HCT116 (cell line): ENCODE data around the gene HUS1. TPM values are rescaled to one million over a fixed set of nuclear protein-coding genes. Genes with fewer than 3 reads are reported as not detected.

Experiments
- ATAC-seq: fragments of 200-7000 bp; cut with Tn5 transposase; 2 replicates; pipeline ENCODE4 v1.9.1; 2020; ENCODE audit warnings: mild to moderate bottlenecking, moderate library complexity
- BruUV-seq: library from RNA; stranded (reverse); fragments of 400-500 nt; replicated peaks from 2 replicates; lab custom pipeline; 2021; lab: Mats Ljungman, UMichigan
- CTCF ChIA-PET: fragments of 300-600 bp; sonication (Branson Sonifier 250); formaldehyde crosslinking; loops from one replicate; lab custom pipeline; 2021; ENCODE audit warnings: antibody characterized with exemption; lab: Charles Lee
- POLR2A ChIA-PET: fragments of 300-600, 350-600 bp; sonication (Branson Sonifier 250); formaldehyde crosslinking; loops from one replicate; lab custom pipeline; 2021; ENCODE audit warnings: antibody characterized with exemption; lab: Charles Lee
- RAD21 ChIA-PET, 2 experiments: fragments of 300-600 bp; sonication (Branson Sonifier 250); formaldehyde crosslinking; loops; one replicate each; lab custom pipeline; 2023; ENCODE audit warnings: low total read pairs in 2 of 2; ENCODE audit not compliant: uncharacterized antibody in 2 of 2, unreplicated experiment in 2 of 2, low non-redundant PET in 1 of 2; lab: Charles Lee
- DNase-seq: peaks from one replicate; pipeline ENCODE4 v3.0.0-alpha.2; 2010; ENCODE audit warnings: low read depth, low spot score
- H2AFZ ChIP-seq: fragments of 200-600 bp; shearing (Covaris generic), sonication (generic); 2 replicates; pipeline ENCODE4 v1.6.1; 2017; ENCODE audit warnings: low read depth, mixed run types, mixed read lengths, antibody characterized with exemption, low read length; ENCODE audit not compliant: poor library complexity, severe bottlenecking
- H3K27ac ChIP-seq: 2 replicates; pipeline ENCODE4 v1.5.1; 2012; ENCODE audit warnings: low read depth, low read length
- H3K27me3 ChIP-seq: fragments of 200-600 bp; sonication (generic); 2 replicates; pipeline ENCODE4 v1.6.1; 2016; ENCODE audit warnings: mixed run types, low read length, mixed read lengths; ENCODE audit not compliant: insufficient read depth
- H3K36me3 ChIP-seq, 2 experiments: fragments of 200-500 bp in 1 of 2; fragments of 200-600 bp in 1 of 2; sonication (Bioruptor generic) in 1 of 2; sonication (generic) in 1 of 2; 2 replicates each; pipeline versions ENCODE4 v1.5.1 to v1.6.1; 2014 to 2016; ENCODE audit warnings: low read length in 2 of 2, inconsistent platforms in 1 of 2, mixed read lengths in 1 of 2, mixed run types in 1 of 2; ENCODE audit not compliant: insufficient read depth in 2 of 2, control insufficient read depth in 1 of 2
- H3K4me1 ChIP-seq, 2 experiments: fragments of 200-600 bp in 1 of 2; sonication (generic) in 1 of 2; 2 replicates each; pipeline versions ENCODE4 v1.5.1 to v1.6.1; 2012 to 2017; ENCODE audit warnings: low read length in 2 of 2, inconsistent platforms in 1 of 2, mild to moderate bottlenecking in 1 of 2, mixed read lengths in 1 of 2, mixed run types in 1 of 2, moderate library complexity in 1 of 2; ENCODE audit not compliant: insufficient read depth in 2 of 2, control insufficient read depth in 1 of 2
- H3K4me2 ChIP-seq: fragments of 200-600 bp; sonication (generic); 2 replicates; pipeline ENCODE4 v1.6.1; 2017; ENCODE audit warnings: mixed run types, low read length, mixed read lengths
- H3K4me3 ChIP-seq, 2 experiments: fragments of 200-600 bp in 1 of 2; sonication (generic) in 1 of 2; replicated peaks in 1 of 2; 2 replicates each; pipeline ENCODE4 v1.5.1; 2011 to 2016; ENCODE audit warnings: low read length in 2 of 2, control low read depth in 1 of 2, low read depth in 1 of 2, mild to moderate bottlenecking in 1 of 2, mixed read lengths in 1 of 2, mixed run types in 1 of 2
- H3K79me2 ChIP-seq: fragments of 200-600 bp; sonication (generic); 2 replicates; pipeline ENCODE4 v1.6.1; 2017; ENCODE audit warnings: mild to moderate bottlenecking, mixed run types, low read length, moderate library complexity, mixed read lengths; ENCODE audit not compliant: insufficient read depth
- H3K9ac ChIP-seq: fragments of 200-600 bp; sonication (generic); 2 replicates; pipeline ENCODE4 v1.6.1; 2016; ENCODE audit warnings: low read length, mixed read lengths
- H3K9me2 ChIP-seq: fragments of 200-600 bp; sonication (generic), shearing (Covaris generic); 2 replicates; pipeline ENCODE4 v1.6.1; 2017; ENCODE audit warnings: mixed run types, mild to moderate bottlenecking, moderate library complexity; ENCODE audit not compliant: insufficient read depth
- H3K9me3 ChIP-seq, 2 experiments: fragments of 200-500 bp in 1 of 2; fragments of 200-600 bp in 1 of 2; sonication (Bioruptor generic) in 1 of 2; sonication (generic) in 1 of 2; 2 replicates each; pipeline ENCODE4 v1.6.1; 2014 to 2017; ENCODE audit warnings: low read length in 2 of 2, mixed read lengths in 2 of 2, inconsistent platforms in 1 of 2, low read depth in 1 of 2, mild to moderate bottlenecking in 1 of 2, mixed run types in 1 of 2, moderate library complexity in 1 of 2; ENCODE audit not compliant: control insufficient read depth in 1 of 2, insufficient read depth in 1 of 2
- H4K20me1 ChIP-seq: fragments of 200-600 bp; sonication (generic), shearing (Covaris generic); 2 replicates; pipeline ENCODE4 v1.6.1; 2017; ENCODE audit warnings: mixed run types, mild to moderate bottlenecking, moderate library complexity; ENCODE audit not compliant: insufficient read depth
- POLR2A ChIP-seq: IDR thresholded peaks from 2 replicates; pipeline ENCODE4 v1.7.0; 2011; ENCODE audit warnings: borderline replicate concordance; ENCODE audit not compliant: insufficient read depth, insufficient read length; ENCODE audit errors: extremely low read depth
- POLR2AphosphoS5 ChIP-seq: IDR thresholded peaks from 2 replicates; pipeline ENCODE4 v1.6.1; 2011; ENCODE audit warnings: mild to moderate bottlenecking, low read depth, low read length, moderate library complexity
- TCF7L2 ChIP-seq: IDR thresholded peaks from 2 replicates; pipeline ENCODE4 v1.7.0; 2011; ENCODE audit warnings: borderline replicate concordance, inconsistent platforms; ENCODE audit not compliant: insufficient read depth, insufficient read length; ENCODE audit errors: extremely low read depth
- YY1 ChIP-seq: IDR thresholded peaks from 2 replicates; pipeline ENCODE4 v1.6.1; 2011; ENCODE audit warnings: low read length, low read depth, moderate library complexity, mild to moderate bottlenecking; ENCODE audit not compliant: insufficient replicate concordance; ENCODE audit errors: extremely low read depth
- ZNF274 ChIP-seq: fragments of 200-500 bp; sonication (Bioruptor generic); IDR thresholded peaks from 2 replicates; pipeline ENCODE4 v1.6.1; 2014; ENCODE audit warnings: mild to moderate bottlenecking, low read depth, low read length, inconsistent platforms
- intact Hi-C: fragments of 100-400 bp; cut with micrococcal nuclease; formaldehyde crosslinking; loops from 2 replicates; pipeline ENCODE4 v1.10.0; 2022
- total RNA-seq: library from RNA; stranded (reverse); gene quantifications from one replicate; pipeline ENCODE4 v1.2.1, GENCODE V29; 2021; ENCODE audit not compliant: unreplicated experiment
- TF ChIP-seq, protein P1 (sequence below), 3 experiments: fragments of 200-600 bp in 1 of 3; sonication (generic) in 1 of 3; IDR thresholded peaks in 2 of 3; conservative IDR thresholded peaks in 1 of 3; 2 replicates each; pipeline ENCODE4 v1.5.1; 2012 to 2017; ENCODE audit warnings: low read depth in 2 of 3, low read length in 2 of 3, antibody characterized with exemption in 1 of 3, borderline replicate concordance in 1 of 3, control low read depth in 1 of 3, mild to moderate bottlenecking in 1 of 3, mixed read lengths in 1 of 3, mixed run types in 1 of 3, moderate library complexity in 1 of 3; ENCODE audit not compliant: insufficient read depth in 1 of 3
- TF ChIP-seq, protein P2 (sequence below): IDR thresholded peaks from 2 replicates; pipeline ENCODE4 v1.6.1; 2012

The HUS1 gene
- total RNA-seq, 1 experiment from 2014 or later = 30.0 TPM

DNA sequence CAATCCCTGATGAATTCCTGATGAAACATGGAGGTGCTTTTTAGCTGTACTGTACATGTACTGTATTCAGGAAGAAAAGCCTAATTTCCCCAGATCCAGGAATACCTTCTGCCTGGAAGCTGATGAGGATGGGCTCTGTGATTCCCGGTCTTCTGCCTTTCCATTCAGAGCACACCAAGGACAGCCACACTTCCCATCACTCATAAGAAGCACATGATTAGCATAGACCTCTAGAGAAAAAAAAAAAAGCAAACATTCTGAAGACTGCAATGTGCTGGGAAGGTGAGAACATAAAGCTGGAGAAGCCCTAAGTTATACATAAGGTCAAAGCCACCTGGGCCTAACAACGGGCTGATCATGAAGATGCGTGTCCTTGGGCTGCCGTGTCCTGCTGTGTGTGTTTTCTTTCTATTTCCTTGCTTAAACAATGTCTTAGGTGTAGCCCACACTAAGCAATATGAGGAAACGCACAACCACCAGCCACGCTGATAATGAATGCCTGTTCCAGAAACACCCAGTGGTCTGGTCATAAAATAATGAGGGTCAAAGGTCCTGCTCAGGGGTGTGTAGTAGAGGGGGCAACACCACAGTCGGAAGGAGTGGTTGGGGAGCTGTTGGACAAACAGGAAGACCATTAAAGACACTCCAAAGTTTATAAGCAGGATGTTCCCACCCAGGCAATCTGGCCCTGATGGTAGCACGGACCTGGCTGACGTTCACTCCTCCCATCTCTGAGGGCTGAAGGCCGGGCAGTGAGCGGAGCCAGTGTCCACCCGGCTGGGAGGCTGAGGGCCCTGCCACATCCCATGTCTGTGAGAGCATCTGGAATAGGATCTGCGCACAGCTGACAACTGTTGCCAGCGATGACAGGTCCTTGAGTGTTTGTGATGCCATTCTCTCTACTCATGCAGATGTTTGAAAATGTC is 39.1 kb downstream of the HUS1 start:
- POLR2A ChIA-PET = no interaction called here
- no TSS peak for BruUV-seq

More for the DNA sequence above, 39.1 kb downstream of the HUS1 start:
- Histone ChIP-seq H3K4me3 (no peak overlapping the region), H3K27ac (no peak overlapping the region), H2AFZ (no peak overlapping the region), H3K9ac (no peak overlapping the region), H3K9me2 (no peaks in the 10 kb centered on the region), H3K27me3 (no peaks in the 10 kb centered on the region), H3K4me2 (no peak overlapping the region), H3K4me1 (peaks cover 0 to 9% of the 10 kb centered on the region in 2 experiments; a peak in 2 of 4 replicates), H3K9me3 (no peaks in the 10 kb centered on the region), H4K20me1 (no peaks in the 10 kb centered on the region), H3K36me3 (no peaks in the 10 kb centered on the region), H3K79me2 (no peaks in the 10 kb centered on the region)
- RAD21 ChIA-PET = no interaction called here
- CTCF ChIA-PET = interaction anchor here (2.6 kb wide), 1 partner anchor 674 kb away, joined by 15 read pairs; no protein-coding TSS in a partner anchor
- TF ChIP-seq, protein P1, sequence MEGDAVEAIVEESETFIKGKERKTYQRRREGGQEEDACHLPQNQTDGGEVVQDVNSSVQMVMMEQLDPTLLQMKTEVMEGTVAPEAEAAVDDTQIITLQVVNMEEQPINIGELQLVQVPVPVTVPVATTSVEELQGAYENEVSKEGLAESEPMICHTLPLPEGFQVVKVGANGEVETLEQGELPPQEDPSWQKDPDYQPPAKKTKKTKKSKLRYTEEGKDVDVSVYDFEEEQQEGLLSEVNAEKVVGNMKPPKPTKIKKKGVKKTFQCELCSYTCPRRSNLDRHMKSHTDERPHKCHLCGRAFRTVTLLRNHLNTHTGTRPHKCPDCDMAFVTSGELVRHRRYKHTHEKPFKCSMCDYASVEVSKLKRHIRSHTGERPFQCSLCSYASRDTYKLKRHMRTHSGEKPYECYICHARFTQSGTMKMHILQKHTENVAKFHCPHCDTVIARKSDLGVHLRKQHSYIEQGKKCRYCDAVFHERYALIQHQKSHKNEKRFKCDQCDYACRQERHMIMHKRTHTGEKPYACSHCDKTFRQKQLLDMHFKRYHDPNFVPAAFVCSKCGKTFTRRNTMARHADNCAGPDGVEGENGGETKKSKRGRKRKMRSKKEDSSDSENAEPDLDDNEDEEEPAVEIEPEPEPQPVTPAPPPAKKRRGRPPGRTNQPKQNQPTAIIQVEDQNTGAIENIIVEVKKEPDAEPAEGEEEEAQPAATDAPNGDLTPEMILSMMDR (IDR thresholded peaks at IDR 0.05 in 2 of 3, conservative IDR thresholded peaks at IDR 0.05 in 1 of 3; ENCODE audit: borderline replicate concordance in 1 of 3, insufficient read depth in 1 of 3, low read depth in 2 of 3, low read length in 2 of 3) = no peak
- TF ChIP-seq YY1 (no peak), ZNF274 (no peak), POLR2AphosphoS5 (no peak), POLR2A (no peak), TCF7L2 (no peak)
- TF ChIP-seq, protein P2, sequence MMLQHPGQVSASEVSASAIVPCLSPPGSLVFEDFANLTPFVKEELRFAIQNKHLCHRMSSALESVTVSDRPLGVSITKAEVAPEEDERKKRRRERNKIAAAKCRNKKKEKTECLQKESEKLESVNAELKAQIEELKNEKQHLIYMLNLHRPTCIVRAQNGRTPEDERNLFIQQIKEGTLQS = no peak
- DNase-seq = no peak
- no peak for ATAC-seq
- intact Hi-C loops = loop anchor here (10.0 kb wide), 1 partner anchor 1914 kb away; no protein-coding TSS in a partner anchor
